Subcutaneous abdominal adipose tissue (tissue), 5 donors: ENCODE measurements around the gene ABI3BP.
"Not testable (repeated sequence)": the region's sequence is repeated elsewhere in the genome, so short reads cannot be mapped to it uniquely, and the experiment has no call there.

Source experiments
- H3K27ac ChIP-seq: one replicate; pipeline ENCODE4 v1.7.0; 2013; ENCODE audit warnings: low read depth, mild to moderate bottlenecking, inconsistent platforms, low read length, moderate library complexity
- H3K27me3 ChIP-seq, 5 donors: one replicate each; pipeline ENCODE4 v1.7.0; 2013; ENCODE audit warnings: low read length in 5 of 5, inconsistent platforms in 1 of 5; ENCODE audit not compliant: control insufficient read depth in 5 of 5, insufficient read depth in 4 of 5
- H3K36me3 ChIP-seq, 5 donors: one replicate each; pipeline ENCODE4 v1.7.0; 2013; ENCODE audit warnings: low read length in 5 of 5; ENCODE audit not compliant: control insufficient read depth in 5 of 5, insufficient read depth in 5 of 5
- H3K4me1 ChIP-seq, 5 donors: one replicate each; pipeline ENCODE4 v1.7.0; 2013; ENCODE audit warnings: low read length in 5 of 5, mild to moderate bottlenecking in 3 of 5, moderate library complexity in 1 of 5; ENCODE audit not compliant: control insufficient read depth in 5 of 5, insufficient read depth in 5 of 5
- H3K4me3 ChIP-seq, 5 donors: one replicate each; pipeline ENCODE4 v1.7.0; 2013; ENCODE audit warnings: low read length in 5 of 5, low read depth in 1 of 5
- H3K9ac ChIP-seq, 5 donors: one replicate each; pipeline ENCODE4 v1.7.0; 2013; ENCODE audit warnings: low read length in 5 of 5, mild to moderate bottlenecking in 4 of 5, moderate library complexity in 3 of 5
- H3K9me3 ChIP-seq, 5 donors: one replicate each; pipeline ENCODE4 v1.7.0; 2013; ENCODE audit warnings: low read length in 5 of 5; ENCODE audit not compliant: control insufficient read depth in 5 of 5
- donor health status: healthy.
- donor health status: healthy.
- donor health status: healthy.
- donor health status: healthy.
- donor health status: healthy.

Gene ABI3BP

DNA sequence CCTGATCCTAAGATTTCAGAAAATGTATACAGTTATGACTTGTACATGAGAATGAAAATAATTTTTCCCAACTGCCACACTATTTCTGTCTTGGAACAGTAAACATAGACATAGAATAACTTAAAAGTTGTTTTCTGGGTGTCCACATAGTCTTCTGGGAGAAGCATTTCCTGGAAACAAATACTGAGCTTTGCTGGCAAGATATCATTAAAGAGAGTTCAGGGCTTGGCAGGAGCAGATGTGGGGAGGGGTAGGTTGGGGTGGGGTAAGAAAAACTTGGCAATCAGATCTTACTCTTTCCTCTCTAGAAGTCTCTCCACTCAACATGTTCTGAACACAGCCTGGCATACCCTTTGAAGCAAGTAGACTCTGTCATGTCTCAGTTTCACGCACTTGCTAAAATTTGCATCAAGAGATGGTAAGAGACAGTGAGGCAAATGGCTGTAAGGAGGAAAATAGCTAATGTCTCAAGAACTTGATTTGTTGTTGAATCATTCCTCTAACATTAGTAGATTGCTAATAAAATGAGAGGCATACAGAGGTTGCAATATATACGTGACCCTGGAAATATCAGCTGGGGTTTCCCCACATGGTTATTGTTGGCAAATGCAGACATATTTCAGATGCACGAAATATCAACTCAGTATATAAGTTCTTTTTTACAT, 27.3 kb upstream of the ABI3BP start:
- Histone ChIP-seq H3K36me3 (no peaks in the 10 kb centered on the region), H3K27ac (no peak overlapping the region), H3K9me3 (no peaks in the 10 kb centered on the region), H3K4me3 (no peak overlapping the region), H3K27me3 (no peaks in the 10 kb centered on the region), H3K9ac (no peak overlapping the region), H3K4me1 (no peaks in the 10 kb centered on the region)

DNA sequence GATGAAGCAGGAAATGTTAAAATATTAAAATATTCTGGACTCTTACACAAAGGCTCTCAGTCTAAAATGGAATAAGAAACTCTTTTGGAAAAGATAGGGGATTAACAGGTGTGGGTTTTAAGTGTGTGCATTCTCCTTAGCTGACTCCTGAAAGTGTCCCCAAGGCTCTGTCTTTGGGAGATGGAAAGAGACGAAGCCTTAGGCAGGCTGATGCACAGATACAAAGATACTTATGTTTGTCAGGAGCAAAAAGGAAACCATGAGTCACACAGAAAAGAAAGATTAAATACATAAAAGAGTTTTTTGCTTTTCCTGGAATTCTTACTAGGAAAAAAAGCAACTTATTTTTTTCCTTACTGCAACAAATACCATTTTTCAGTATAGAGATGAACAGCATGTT, 23.8 kb upstream of the ABI3BP start:
- no peaks in the 10 kb centered on the region for H3K4me1 ChIP-seq
- no peaks in the 10 kb centered on the region for H3K36me3 ChIP-seq
- H3K27me3 ChIP-seq, result no peaks in the 10 kb centered on the region
- H3K9ac ChIP-seq, result no peak overlapping the region
- no peak overlapping the region for H3K4me3 ChIP-seq
- H3K9me3 ChIP-seq, result peaks cover 0 to 3% (median 0%) of the 10 kb centered on the region in 5 donors
- H3K27ac ChIP-seq, result no peak overlapping the region

DNA sequence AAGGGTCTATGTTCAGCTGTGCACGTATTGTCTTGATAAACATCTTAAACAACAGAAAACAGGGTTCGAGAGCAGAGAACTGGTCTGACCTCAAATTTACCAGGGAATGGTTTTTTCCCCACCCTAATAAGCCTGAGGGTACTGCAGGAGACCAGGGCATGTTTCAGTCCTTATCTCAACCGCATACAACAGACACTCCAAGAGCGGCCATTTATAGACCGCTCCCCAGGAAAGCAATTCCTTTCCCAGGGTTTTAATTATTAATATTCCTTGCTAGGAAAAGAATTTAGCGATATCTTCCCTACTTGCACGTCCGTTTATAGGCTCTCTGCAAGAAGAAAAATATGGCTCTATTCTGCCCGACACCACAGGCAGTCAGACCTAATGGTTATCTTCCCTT, 19.1 kb upstream of the ABI3BP start:
- not testable (repeated sequence) for H3K9ac ChIP-seq, H3K27ac ChIP-seq, H3K9me3 ChIP-seq, H3K4me1 ChIP-seq, H3K36me3 ChIP-seq, H3K4me3 ChIP-seq, H3K27me3 ChIP-seq

DNA sequence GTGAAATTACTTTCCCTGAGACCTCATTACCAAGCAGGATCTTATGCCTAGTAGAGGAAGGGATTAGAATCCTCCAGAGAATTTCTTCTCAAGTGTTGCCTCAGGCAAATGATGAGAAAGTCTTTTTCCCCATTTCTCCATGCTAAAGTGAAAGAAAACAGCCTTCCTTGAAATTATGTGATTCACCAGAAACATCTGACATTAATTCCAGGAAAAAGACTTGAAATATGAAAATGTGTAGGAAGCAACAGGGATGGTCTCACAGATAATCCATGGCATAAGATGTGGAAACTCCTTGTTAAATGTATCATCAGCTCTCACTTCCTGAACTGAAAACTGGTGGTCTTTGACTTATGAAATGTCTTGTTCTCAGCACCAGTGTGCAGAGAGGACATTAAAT, 17.9 kb upstream of the ABI3BP start:
- Histone ChIP-seq H3K9me3 (peaks cover 0 to 7% (median 5%) of the 10 kb centered on the region in 5 donors), H3K27ac (peak overlapping the region; percentile 19), H3K27me3 (no peaks in the 10 kb centered on the region), H3K4me3 (no peak overlapping the region), H3K4me1 (peaks cover 0 to 3% (median 0%) of the 10 kb centered on the region in 5 donors), H3K9ac (no peak overlapping the region), H3K36me3 (no peaks in the 10 kb centered on the region)

DNA sequence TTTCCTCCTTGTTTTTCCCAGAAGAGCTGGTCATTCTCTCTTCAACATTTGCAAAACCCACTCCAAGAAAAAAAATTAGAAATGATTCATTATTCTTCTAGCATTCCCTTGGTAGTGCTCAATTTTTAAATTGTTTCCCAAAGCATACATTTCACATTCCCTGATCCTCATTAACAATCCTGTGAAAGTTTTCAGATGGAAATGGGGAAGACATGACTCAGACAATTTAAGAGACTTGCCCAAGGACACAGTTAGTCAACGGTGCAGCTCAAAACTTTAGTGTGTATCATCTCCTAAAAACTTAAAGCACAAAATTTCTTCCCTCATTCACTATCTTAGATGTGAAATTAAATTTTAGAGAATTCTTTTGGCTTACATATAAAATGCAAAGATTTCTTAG, 17.1 kb upstream of the ABI3BP start:
- no peak overlapping the region for H3K4me3 ChIP-seq
- no peak overlapping the region for H3K9ac ChIP-seq
- no peaks in the 10 kb centered on the region for H3K36me3 ChIP-seq
- peak overlapping the region; percentile 19 for H3K27ac ChIP-seq
- H3K9me3 ChIP-seq, result peaks cover 0 to 7% (median 5%) of the 10 kb centered on the region in 5 donors
- H3K4me1 ChIP-seq, result peaks cover 0 to 3% (median 0%) of the 10 kb centered on the region in 5 donors
- H3K27me3 ChIP-seq, result no peaks in the 10 kb centered on the region

DNA sequence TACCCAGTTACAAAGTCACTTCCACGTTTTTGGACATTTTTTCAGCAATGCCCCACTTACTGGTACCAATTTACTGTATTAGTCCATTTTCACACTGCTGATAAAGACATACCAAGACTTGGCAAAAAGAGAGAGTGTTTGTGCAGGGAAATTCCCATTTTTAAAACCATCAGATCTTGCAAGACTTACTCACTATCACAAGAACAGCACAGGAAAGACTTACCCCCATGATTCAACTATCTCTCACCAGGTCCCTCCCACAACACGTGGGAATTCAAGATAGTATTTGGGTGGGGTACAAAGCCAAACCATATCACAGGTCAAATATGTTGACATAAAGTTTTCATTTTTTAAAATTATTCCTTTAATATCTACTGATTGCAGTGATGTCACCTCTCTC, 16.2 kb upstream of the ABI3BP start:
- Histone ChIP-seq H3K27ac (no peak overlapping the region), H3K9me3 (peaks cover 0 to 7% (median 5%) of the 10 kb centered on the region in 5 donors), H3K4me1 (peaks cover 0 to 3% (median 0%) of the 10 kb centered on the region in 5 donors), H3K4me3 (no peak overlapping the region), H3K36me3 (no peaks in the 10 kb centered on the region), H3K9ac (no peak overlapping the region), H3K27me3 (no peaks in the 10 kb centered on the region)

DNA sequence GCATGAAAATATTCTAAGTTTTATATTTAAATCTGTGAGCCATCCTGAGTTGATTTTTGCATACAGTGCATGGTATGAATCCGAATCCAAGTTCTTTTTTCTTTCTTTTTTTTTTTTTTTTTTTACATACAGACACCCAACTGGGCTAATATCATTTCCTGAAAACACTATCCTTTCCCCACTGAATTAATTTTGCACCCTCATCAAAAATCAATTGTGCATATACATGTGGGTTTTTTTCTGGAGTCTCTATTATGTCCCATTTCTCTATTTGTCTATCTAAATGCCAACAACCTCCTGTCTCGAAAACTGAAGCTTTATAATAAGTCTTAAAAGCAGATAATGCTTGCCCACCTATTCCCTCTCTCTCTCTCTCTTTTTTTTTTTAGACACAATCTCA, 5.9 kb upstream of the ABI3BP start:
- H3K27me3 ChIP-seq, result no peaks in the 10 kb centered on the region

DNA sequence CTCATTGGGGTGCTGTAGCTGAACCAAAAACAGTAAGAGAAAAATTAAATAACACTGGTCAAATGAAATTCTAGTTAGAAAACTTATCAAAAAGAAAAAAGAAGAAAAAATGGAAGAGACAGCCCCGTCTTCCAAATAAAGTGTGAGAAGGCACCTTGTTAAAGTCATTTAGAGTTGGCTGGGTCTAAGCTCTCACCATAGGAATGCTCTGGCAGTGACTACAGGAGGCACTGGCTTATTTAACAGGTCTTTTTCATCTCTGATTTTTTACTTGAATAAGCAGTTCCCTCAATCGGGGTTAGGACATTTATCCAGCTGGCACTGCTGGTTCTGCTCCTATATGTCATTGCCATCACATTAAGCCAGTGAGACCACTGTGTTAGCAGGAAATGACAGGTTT, 1.6 kb upstream of the ABI3BP start:
- no peaks in the 10 kb centered on the region for H3K9me3 ChIP-seq
- peaks cover 0 to 16% (median 14%) of the 10 kb centered on the region in 5 donors for H3K4me1 ChIP-seq
- no peak overlapping the region for H3K27ac ChIP-seq
- no peaks in the 10 kb centered on the region for H3K27me3 ChIP-seq
- no peak overlapping the region for H3K4me3 ChIP-seq
- no peaks in the 10 kb centered on the region for H3K36me3 ChIP-seq
- no peak overlapping the region for H3K9ac ChIP-seq

More for the DNA sequence above, 5.9 kb upstream of the ABI3BP start:
- no peak overlapping the region for H3K4me3 ChIP-seq
- H3K27ac ChIP-seq, result no peak overlapping the region
- H3K36me3 ChIP-seq, result no peaks in the 10 kb centered on the region
- H3K9ac ChIP-seq, result no peak overlapping the region
- no peaks in the 10 kb centered on the region for H3K4me1 ChIP-seq
- H3K9me3 ChIP-seq, result no peaks in the 10 kb centered on the region

DNA sequence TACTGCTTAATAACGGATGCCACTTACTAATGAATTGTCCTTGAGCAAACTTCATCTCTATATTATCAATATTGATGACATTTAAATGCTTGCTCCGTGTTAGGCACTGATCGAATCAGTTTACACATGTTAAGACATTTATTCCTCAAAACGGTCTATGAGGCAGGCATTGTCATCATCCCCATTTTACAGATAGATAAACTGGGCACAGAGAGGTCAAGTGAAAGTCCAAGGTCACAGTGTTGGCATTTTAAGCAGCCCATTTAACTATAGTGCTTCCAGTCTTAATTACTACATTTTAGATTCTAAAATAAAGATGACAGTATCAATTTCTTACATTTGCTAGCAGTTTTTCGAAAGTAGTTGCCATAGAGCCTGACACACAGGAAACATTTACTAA, 966 bp upstream of the ABI3BP start:
- Histone ChIP-seq H3K4me1 (peaks cover 0 to 16% (median 14%) of the 10 kb centered on the region in 5 donors), H3K27ac (no peak overlapping the region), H3K4me3 (no peak overlapping the region), H3K9me3 (no peaks in the 10 kb centered on the region), H3K27me3 (no peaks in the 10 kb centered on the region), H3K36me3 (no peaks in the 10 kb centered on the region), H3K9ac (no peak overlapping the region)

DNA sequence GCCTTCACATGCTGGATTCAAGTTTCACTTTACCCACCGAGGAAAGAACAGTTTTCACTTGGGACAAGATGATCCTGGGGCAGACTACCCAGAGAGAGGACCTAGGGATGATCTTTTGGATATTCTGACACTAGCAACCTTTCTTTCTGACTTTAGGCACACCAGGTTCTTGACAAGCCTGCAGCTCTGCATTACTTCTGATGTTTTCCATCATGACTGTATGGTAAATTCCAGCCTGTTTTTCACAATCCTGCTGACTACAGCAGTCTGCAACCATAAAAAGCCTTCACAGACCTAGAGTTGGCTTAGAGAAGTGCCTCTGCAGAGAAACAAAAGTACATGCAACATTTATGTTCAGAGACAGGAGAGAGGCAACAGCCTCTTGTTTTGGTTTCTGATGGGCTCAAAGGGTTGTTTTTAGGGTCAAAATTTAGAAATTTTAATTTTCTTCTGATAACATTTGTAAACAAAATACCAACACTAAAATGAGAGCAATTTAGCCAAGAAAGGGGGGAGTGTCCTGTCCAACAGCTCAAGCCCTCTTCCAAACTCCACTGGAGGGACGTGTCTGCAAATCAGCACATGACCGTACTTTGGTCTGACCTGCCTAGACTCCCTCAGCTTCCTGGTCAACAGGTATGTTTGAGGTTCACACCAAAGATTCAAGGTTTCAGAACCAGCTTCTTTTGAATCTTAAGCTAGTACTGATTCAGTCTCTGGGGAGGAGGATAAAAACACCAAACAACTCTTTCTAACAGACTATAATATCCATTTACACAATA, 799 bp downstream of the ABI3BP start:
- Histone ChIP-seq H3K9me3 (no peaks in the 10 kb centered on the region), H3K9ac (peak overlapping the region in 4 of 5 donors; percentile 21 to 59 (median 57)), H3K27ac (peak overlapping the region; percentile 27), H3K27me3 (no peaks in the 10 kb centered on the region), H3K4me3 (peak overlapping the region; percentile 56 to 79 (median 72)), H3K4me1 (peaks cover 0 to 16% (median 14%) of the 10 kb centered on the region in 5 donors), H3K36me3 (no peaks in the 10 kb centered on the region)
